ENCODE results near the gene LIPC. TPM values are rescaled to one million over a fixed set of nuclear protein-coding genes. Genes with fewer than 3 reads are reported as not detected.

The LIPC gene
- 0.35 and 1.2 TPM in 2 replicates for total RNA-seq (2014; rRNA removed; shearing (Covaris generic))

GRCh38 chr15:58431221-58432149, at the start of gene LIPC:
TSS of gene LIPC (plus strand) at chr15:58431991. CDS start at chr15:58432033, 42 bp downstream.
- no peak within 1 kb of the TSS for H3K27ac ChIP-seq
- peak within 1 kb of the TSS; percentile 9; the same call in 1 of the 2 replicates for H3K4me3 ChIP-seq
- DNase-seq = no peak
- H3K9me3 ChIP-seq (replicated peaks) = no peaks in the 10 kb centered on the region; the same call in 1 of the 2 replicates
- peaks cover 2% of the 10 kb centered on the region; the same call in 1 of the 2 replicates for H3K4me1 ChIP-seq
- H3K27me3 ChIP-seq = no peaks in the 10 kb centered on the region
- no peaks in the 10 kb centered on the region for H3K36me3 ChIP-seq

GRCh38 chr15:58383876-58384275, 47.9 kb upstream of the LIPC start:
- no peak overlapping the region for H3K4me3 ChIP-seq
- no peaks in the 10 kb centered on the region for H3K36me3 ChIP-seq
- DNase-seq = peak; percentile 24 to 46
- 0 out of 2 replicates have a peak, but pooled peaks cover 3% of the 10 kb centered on the region for H3K9me3 ChIP-seq (replicated peaks)
- H3K27ac ChIP-seq = no peak overlapping the region
- H3K27me3 ChIP-seq = no peaks in the 10 kb centered on the region
- H3K4me1 ChIP-seq = no peaks in the 10 kb centered on the region

GRCh38 chr15:58384667-58385066, 47.1 kb upstream of the LIPC start:
- Histone ChIP-seq H3K9me3 (replicated peaks) (0 out of 2 replicates have a peak, but pooled peaks cover under 1% of the 10 kb centered on the region), H3K4me3 (no peak overlapping the region)

GRCh38 chr15:58386081-58386480, 45.7 kb upstream of the LIPC start:
- H3K4me1 ChIP-seq = no peaks in the 10 kb centered on the region
- no peaks in the 10 kb centered on the region for H3K9me3 ChIP-seq (replicated peaks)
- H3K4me3 ChIP-seq = no peak overlapping the region
- H3K27ac ChIP-seq = no peak overlapping the region
- DNase-seq = no peak
- no peaks in the 10 kb centered on the region for H3K36me3 ChIP-seq
- no peaks in the 10 kb centered on the region for H3K27me3 ChIP-seq

More at GRCh38 chr15:58384667-58385066, 47.1 kb upstream of the LIPC start:
- no peak overlapping the region for H3K27ac ChIP-seq
- DNase-seq = no peak
- H3K36me3 ChIP-seq = no peaks in the 10 kb centered on the region
- no peaks in the 10 kb centered on the region for H3K4me1 ChIP-seq
- no peaks in the 10 kb centered on the region for H3K27me3 ChIP-seq

- Histone ChIP-seq H3K9me3 (replicated peaks) (no peaks in the 10 kb centered on the region), H3K27ac (no peak overlapping the region), H3K27me3 (no peaks in the 10 kb centered on the region), H3K4me1 (no peaks in the 10 kb centered on the region), H3K36me3 (no peaks in the 10 kb centered on the region), H3K4me3 (no peak overlapping the region)
- DNase-seq = no peak
Measured at GRCh38 chr15:58386641-58387040, 45.1 kb upstream of the LIPC start.

- H3K9me3 ChIP-seq (replicated peaks) = no peaks in the 10 kb centered on the region
- no peaks in the 10 kb centered on the region for H3K27me3 ChIP-seq
- peak in 1 of 2 experiments; percentile 30 for DNase-seq
- no peak overlapping the region for H3K4me3 ChIP-seq
- H3K27ac ChIP-seq = no peak overlapping the region
- no peaks in the 10 kb centered on the region for H3K36me3 ChIP-seq
- H3K4me1 ChIP-seq = no peaks in the 10 kb centered on the region
Measured at GRCh38 chr15:58387130-58387529, 44.7 kb upstream of the LIPC start.

- no peak for DNase-seq
- Histone ChIP-seq H3K36me3 (no peaks in the 10 kb centered on the region), H3K27me3 (no peaks in the 10 kb centered on the region), H3K4me1 (no peaks in the 10 kb centered on the region), H3K27ac (no peak overlapping the region), H3K9me3 (replicated peaks) (no peaks in the 10 kb centered on the region), H3K4me3 (no peak overlapping the region)
Measured at GRCh38 chr15:58388211-58388610, 43.6 kb upstream of the LIPC start.

GRCh38 chr15:58390118-58390517, 41.7 kb upstream of the LIPC start:
- no peak overlapping the region for H3K27ac ChIP-seq
- DNase-seq = no peak
- no peaks in the 10 kb centered on the region for H3K9me3 ChIP-seq (replicated peaks)
- no peaks in the 10 kb centered on the region for H3K36me3 ChIP-seq
- H3K4me1 ChIP-seq = no peaks in the 10 kb centered on the region
- no peaks in the 10 kb centered on the region for H3K27me3 ChIP-seq
- H3K4me3 ChIP-seq = no peak overlapping the region

- Histone ChIP-seq H3K9me3 (replicated peaks) (no peaks in the 10 kb centered on the region), H3K36me3 (no peaks in the 10 kb centered on the region), H3K4me1 (no peaks in the 10 kb centered on the region), H3K27me3 (no peaks in the 10 kb centered on the region), H3K27ac (no peak overlapping the region), H3K4me3 (no peak overlapping the region)
- no peak for DNase-seq
Measured at GRCh38 chr15:58390655-58391054, 41.1 kb upstream of the LIPC start.

GRCh38 chr15:58391088-58391487, 40.7 kb upstream of the LIPC start:
- H3K36me3 ChIP-seq = no peaks in the 10 kb centered on the region
- DNase-seq = no peak
- no peak overlapping the region for H3K27ac ChIP-seq
- no peaks in the 10 kb centered on the region for H3K4me1 ChIP-seq
- no peaks in the 10 kb centered on the region for H3K9me3 ChIP-seq (replicated peaks)
- H3K4me3 ChIP-seq = no peak overlapping the region
- H3K27me3 ChIP-seq = no peaks in the 10 kb centered on the region

- H3K4me3 ChIP-seq = no peak overlapping the region
- no peaks in the 10 kb centered on the region for H3K4me1 ChIP-seq
- no peak for DNase-seq
- H3K27me3 ChIP-seq = no peaks in the 10 kb centered on the region
- H3K27ac ChIP-seq = no peak overlapping the region
- no peaks in the 10 kb centered on the region for H3K36me3 ChIP-seq
- no peaks in the 10 kb centered on the region for H3K9me3 ChIP-seq (replicated peaks)
Measured at GRCh38 chr15:58392141-58392540, 39.6 kb upstream of the LIPC start.

- H3K36me3 ChIP-seq = no peaks in the 10 kb centered on the region
- H3K27ac ChIP-seq = no peak overlapping the region
- H3K4me3 ChIP-seq = no peak overlapping the region
- H3K27me3 ChIP-seq = no peaks in the 10 kb centered on the region
- DNase-seq = no peak
- no peaks in the 10 kb centered on the region for H3K4me1 ChIP-seq
- no peaks in the 10 kb centered on the region for H3K9me3 ChIP-seq (replicated peaks)
Measured at GRCh38 chr15:58392611-58393161, 39.1 kb upstream of the LIPC start.

GRCh38 chr15:58393241-58393662, 38.5 kb upstream of the LIPC start:
- H3K4me1 ChIP-seq = no peaks in the 10 kb centered on the region
- H3K4me3 ChIP-seq = no peak overlapping the region
- H3K27me3 ChIP-seq = no peaks in the 10 kb centered on the region
- no peaks in the 10 kb centered on the region for H3K9me3 ChIP-seq (replicated peaks)
- H3K36me3 ChIP-seq = no peaks in the 10 kb centered on the region
- no peak overlapping the region for H3K27ac ChIP-seq
- no peak for DNase-seq

GRCh38 chr15:58396181-58396580, 35.6 kb upstream of the LIPC start:
- H3K27ac ChIP-seq = no peak overlapping the region
- H3K36me3 ChIP-seq = no peaks in the 10 kb centered on the region
- no peaks in the 10 kb centered on the region for H3K27me3 ChIP-seq
- DNase-seq = no peak
- no peaks in the 10 kb centered on the region for H3K4me1 ChIP-seq
- H3K4me3 ChIP-seq = no peak overlapping the region
- H3K9me3 ChIP-seq (replicated peaks) = no peaks in the 10 kb centered on the region

GRCh38 chr15:58398071-58398470, 33.7 kb upstream of the LIPC start:
- H3K4me1 ChIP-seq = no peaks in the 10 kb centered on the region
- H3K9me3 ChIP-seq (replicated peaks) = no peaks in the 10 kb centered on the region
- no peaks in the 10 kb centered on the region for H3K27me3 ChIP-seq
- no peaks in the 10 kb centered on the region for H3K36me3 ChIP-seq
- H3K4me3 ChIP-seq = no peak overlapping the region
- DNase-seq = no peak
- H3K27ac ChIP-seq = no peak overlapping the region

Data from SJCRH30 (cell line).